Measurements from ENCODE around the gene SLC16A1. TPM values are rescaled to one million over a fixed set of nuclear protein-coding genes. Genes with fewer than 3 reads are reported as not detected.

SLC16A1 gene
- total and polyA plus RNA-seq, 11 donors = 60.5 to 192 (median 124) TPM

DNA sequence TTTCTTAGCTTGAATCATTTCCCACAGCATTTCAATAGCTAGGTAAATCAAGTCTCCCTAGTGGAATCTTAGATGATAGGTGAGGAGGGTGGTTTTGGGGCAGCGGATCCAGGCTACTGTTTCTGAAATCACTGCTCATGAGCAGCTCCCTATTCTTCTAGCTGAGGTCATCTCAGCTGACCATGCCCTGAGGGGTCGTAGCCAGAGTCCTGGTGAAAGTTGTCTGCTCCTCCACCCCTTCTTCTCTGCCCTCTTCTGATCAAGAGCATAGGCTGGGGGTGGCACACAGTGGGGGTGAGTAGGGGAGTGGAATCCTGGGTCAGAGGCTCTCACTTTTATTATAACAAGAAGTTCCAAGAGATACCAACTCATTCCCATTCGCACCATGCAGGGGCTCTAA, 76.2 kb downstream of the SLC16A1 start:
- ATAC-seq = no peak
- Histone ChIP-seq H3K4me3 (no peak overlapping the region), H3K27me3 (no peaks in the 10 kb centered on the region), H3K9me3 (no peaks in the 10 kb centered on the region), H3K36me3 (no peaks in the 10 kb centered on the region), H3K27ac (no peak overlapping the region), H3K4me1 (peaks cover 0 to 18% (median 11%) of the 10 kb centered on the region in 12 donors)
- TF ChIP-seq, protein P1, sequence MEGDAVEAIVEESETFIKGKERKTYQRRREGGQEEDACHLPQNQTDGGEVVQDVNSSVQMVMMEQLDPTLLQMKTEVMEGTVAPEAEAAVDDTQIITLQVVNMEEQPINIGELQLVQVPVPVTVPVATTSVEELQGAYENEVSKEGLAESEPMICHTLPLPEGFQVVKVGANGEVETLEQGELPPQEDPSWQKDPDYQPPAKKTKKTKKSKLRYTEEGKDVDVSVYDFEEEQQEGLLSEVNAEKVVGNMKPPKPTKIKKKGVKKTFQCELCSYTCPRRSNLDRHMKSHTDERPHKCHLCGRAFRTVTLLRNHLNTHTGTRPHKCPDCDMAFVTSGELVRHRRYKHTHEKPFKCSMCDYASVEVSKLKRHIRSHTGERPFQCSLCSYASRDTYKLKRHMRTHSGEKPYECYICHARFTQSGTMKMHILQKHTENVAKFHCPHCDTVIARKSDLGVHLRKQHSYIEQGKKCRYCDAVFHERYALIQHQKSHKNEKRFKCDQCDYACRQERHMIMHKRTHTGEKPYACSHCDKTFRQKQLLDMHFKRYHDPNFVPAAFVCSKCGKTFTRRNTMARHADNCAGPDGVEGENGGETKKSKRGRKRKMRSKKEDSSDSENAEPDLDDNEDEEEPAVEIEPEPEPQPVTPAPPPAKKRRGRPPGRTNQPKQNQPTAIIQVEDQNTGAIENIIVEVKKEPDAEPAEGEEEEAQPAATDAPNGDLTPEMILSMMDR (IDR thresholded peaks at IDR 0.05) = no peak
- TF ChIP-seq POLR2A (IDR thresholded peaks at IDR 0.05) = no peak
- 92 to 98% (median 94%) methylated on average over 3 of the region's 3 CpGs for WGBS, 4 donors
- DNase-seq = no peak
- intact Hi-C loops (cut with DNase I) = loop anchor here in 9 of 10 donors (1.0 to 10.0 kb wide), 10 partner anchors 72 to 165 kb away; partner anchors contain the start of genes SLC16A1 (in 6 of the 9) and PPM1J (in 3 of the 9)

DNA sequence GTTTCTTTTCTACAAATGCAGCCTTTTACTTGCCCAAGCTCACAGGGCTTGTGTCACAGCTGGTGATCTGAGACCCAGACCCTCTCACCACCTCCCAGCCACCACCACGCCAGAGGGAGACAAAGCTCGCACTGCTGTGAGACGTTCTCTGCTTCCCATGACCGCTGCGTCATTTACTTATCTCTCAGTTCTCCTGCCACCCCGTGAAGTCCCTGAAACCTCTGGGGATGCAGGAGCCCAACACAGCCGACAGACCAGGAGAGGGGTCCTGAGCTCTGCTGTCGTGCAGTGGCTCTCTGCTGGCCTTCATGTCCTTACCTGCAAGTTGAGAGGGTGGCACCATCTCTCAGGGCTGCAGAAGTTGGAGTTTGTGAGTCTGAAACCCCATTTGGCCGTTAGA, 77.7 kb downstream of the SLC16A1 start:
- Histone ChIP-seq H3K27me3 (no peaks in the 10 kb centered on the region), H3K36me3 (no peaks in the 10 kb centered on the region), H3K4me3 (no peak overlapping the region), H3K9me3 (no peaks in the 10 kb centered on the region), H3K27ac (no peak overlapping the region), H3K4me1 (peaks cover 0 to 18% (median 11%) of the 10 kb centered on the region in 12 donors)
- ATAC-seq (no peak), DNase-seq (no peak)
- TF ChIP-seq POLR2A (IDR thresholded peaks at IDR 0.05) = no peak
- TF ChIP-seq, protein P1 (IDR thresholded peaks at IDR 0.05) = peak in 1 of 12 donors; percentile 13
- intact Hi-C loops (cut with DNase I) = no loop called here
- 47 to 57% (median 51%) methylated on average over 8 to 9 of the region's 9 CpGs for WGBS, 4 donors

DNA sequence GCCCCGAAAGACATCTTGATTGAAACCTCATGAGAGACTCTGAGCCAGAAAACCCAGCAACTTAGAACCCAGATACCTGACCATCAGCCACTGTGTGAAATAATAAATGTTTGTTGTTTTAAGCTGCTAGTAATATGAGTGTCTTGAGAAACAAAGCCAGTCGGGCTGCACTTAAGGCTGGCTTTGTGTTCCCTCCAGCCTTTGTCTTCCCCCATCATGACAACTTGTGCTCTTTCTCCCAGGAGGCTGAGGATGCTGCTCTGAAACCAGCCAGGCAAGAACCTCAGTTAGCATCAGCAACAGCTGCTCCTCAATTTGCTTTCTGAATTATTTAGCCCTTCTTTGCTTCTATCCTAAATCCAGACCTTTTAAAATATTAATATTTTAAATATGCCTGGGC, 78.2 kb downstream of the SLC16A1 start:
- intact Hi-C loops (cut with DNase I) = no loop called here
- no peaks in the 10 kb centered on the region for H3K36me3 ChIP-seq
- no peak overlapping the region for H3K4me3 ChIP-seq
- WGBS, 4 donors = 62 to 71% (median 64%) methylated on average over 2 of the region's 2 CpGs
- no peaks in the 10 kb centered on the region for H3K9me3 ChIP-seq
- peaks cover 0 to 15% (median 9%) of the 10 kb centered on the region in 12 donors for H3K4me1 ChIP-seq
- no peak overlapping the region for H3K27ac ChIP-seq
- ATAC-seq (no peak), DNase-seq (no peak)
- TF ChIP-seq POLR2A (IDR thresholded peaks at IDR 0.05) = no peak
- TF ChIP-seq, protein P1 (IDR thresholded peaks at IDR 0.05) = no peak
- no peaks in the 10 kb centered on the region for H3K27me3 ChIP-seq

DNA sequence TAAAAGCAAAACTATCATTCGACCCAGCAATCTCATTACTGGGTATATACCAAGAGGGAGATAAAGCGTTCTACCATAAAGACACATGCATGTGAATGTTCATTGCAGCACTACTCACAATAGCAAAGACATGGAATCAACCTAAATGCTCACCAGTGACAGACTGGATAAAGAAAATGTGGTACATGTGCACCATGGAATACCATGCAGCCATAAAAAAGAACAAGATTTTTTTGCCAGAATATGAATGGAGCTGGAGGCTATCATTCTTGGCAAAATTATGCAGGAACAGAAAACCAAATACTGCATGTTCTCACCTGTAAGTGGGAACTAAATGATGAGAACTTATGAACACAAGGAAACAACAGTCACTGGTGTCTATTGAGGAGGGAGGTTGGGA, 79.7 kb downstream of the SLC16A1 start:
- no peak overlapping the region for H3K27ac ChIP-seq
- no peaks in the 10 kb centered on the region for H3K36me3 ChIP-seq
- DNase-seq (no peak), ATAC-seq (no peak)
- H3K9me3 ChIP-seq = no peaks in the 10 kb centered on the region
- peaks cover 0 to under 1% (median 0%) of the 10 kb centered on the region in 12 donors for H3K4me1 ChIP-seq
- TF ChIP-seq, protein P1 (IDR thresholded peaks at IDR 0.05) = no peak
- TF ChIP-seq POLR2A (IDR thresholded peaks at IDR 0.05) = no peak
- H3K27me3 ChIP-seq = no peaks in the 10 kb centered on the region
- 68 to 100% (median 81%) methylated on average over 2 of the region's 2 CpGs for WGBS, 4 donors
- intact Hi-C loops (cut with DNase I) = no loop called here
- no peak overlapping the region for H3K4me3 ChIP-seq
